CD4-positive, alpha-beta T cell (primary cell): Measurements from ENCODE around the gene RAD51B. TPM values are rescaled to one million over a fixed set of nuclear protein-coding genes. Genes with fewer than 3 reads are reported as not detected.
A peak's percentile ranks its signal among the peaks of the same experiment; 100 is the strongest.

Experiments used
- ATAC-seq: fragments of 200-7000 bp; cut with Tn5 transposase; one replicate; pipeline ENCODE4 v1.10.0; 2022; ENCODE audit warnings: mild to moderate bottlenecking; ENCODE audit not compliant: poor library complexity
- CTCF ChIA-PET: fragments of 350-600 bp; sonication (Branson Sonifier 250); formaldehyde crosslinking; loops from one replicate; lab custom pipeline; 2021; ENCODE audit warnings: antibody characterized with exemption, inconsistent platforms; lab: Charles Lee
- POLR2A ChIA-PET: fragments of 350-600 bp; sonication (Branson Sonifier 250); formaldehyde crosslinking; loops from one replicate; lab custom pipeline; 2021; ENCODE audit warnings: antibody characterized with exemption, inconsistent platforms; lab: Charles Lee
- DNase-seq, 14 experiments: peaks; one replicate each; pipeline ENCODE4 v3.0.0-alpha.2; 2013 to 2020; ENCODE audit warnings: mixed read lengths in 2 of 14
- H3K27ac ChIP-seq, 2 donors: one replicate each; pipeline versions ENCODE4 v1.5.1 to v1.7.0; 2013; ENCODE audit warnings: low read length in 2 of 2, low read depth in 1 of 2, mild to moderate bottlenecking in 1 of 2
- H3K27me3 ChIP-seq, 2 experiments: 1 replicate in 1 of 2; 2 replicates in 1 of 2; pipeline versions ENCODE4 v1.6.1 to v1.7.0; 2013; ENCODE audit warnings: low read length in 2 of 2, control low read depth in 1 of 2, mild to moderate bottlenecking in 1 of 2, moderate library complexity in 1 of 2; ENCODE audit not compliant: insufficient read depth in 2 of 2, control insufficient read depth in 1 of 2
- H3K36me3 ChIP-seq: one replicate; pipeline ENCODE4 v1.6.1; 2013; ENCODE audit warnings: low read length, control low read depth; ENCODE audit not compliant: insufficient read depth
- H3K4me1 ChIP-seq: one replicate; pipeline ENCODE4 v1.6.1; 2013; ENCODE audit warnings: low read length, control low read depth; ENCODE audit not compliant: insufficient read depth
- H3K4me3 ChIP-seq: one replicate; pipeline ENCODE4 v1.5.1; 2013; ENCODE audit warnings: mild to moderate bottlenecking, low read length, moderate library complexity
- H3K9me3 ChIP-seq, 2 experiments: 1 replicate in 1 of 2; 2 replicates in 1 of 2; pipeline versions ENCODE4 v1.6.1 to v1.7.0; 2013; ENCODE audit warnings: low read length in 2 of 2, mild to moderate bottlenecking in 2 of 2, control low read depth in 1 of 2, moderate library complexity in 1 of 2; ENCODE audit not compliant: control insufficient read depth in 1 of 2, insufficient read depth in 1 of 2
- H3K27ac Mint-ChIP-seq: one replicate; pipeline ENCODE4 v1.8.0; 2020; ENCODE audit warnings: mixed read lengths
- H3K27me3 Mint-ChIP-seq: one replicate; pipeline ENCODE4 v1.8.0; 2021; ENCODE audit warnings: mixed read lengths
- H3K36me3 Mint-ChIP-seq: one replicate; pipeline ENCODE4 v1.8.0; 2021; ENCODE audit warnings: low read depth, mixed read lengths
- H3K4me1 Mint-ChIP-seq: one replicate; pipeline ENCODE4 v1.8.0; 2021; ENCODE audit warnings: low read depth, mixed read lengths
- H3K4me3 Mint-ChIP-seq: one replicate; pipeline ENCODE4 v1.8.0; 2020; ENCODE audit warnings: mild to moderate bottlenecking, mixed read lengths
- H3K9me3 Mint-ChIP-seq: one replicate; pipeline ENCODE4 v1.8.0; 2020; ENCODE audit warnings: mixed read lengths
- intact Hi-C, 2 experiments: fragments of 100-400 bp; cut with DNase I in 1 of 2; cut with micrococcal nuclease in 1 of 2; formaldehyde crosslinking; loops; one replicate each; pipeline versions ENCODE4 v1.15.1 to v1.9.0; 2023 to 2025; cut with DNase I, micrococcal nuclease
- total RNA-seq, 174 experiments: library from RNA in 2 of 174; stranded (reverse) in 2 of 174; gene quantifications; one replicate each; pipeline ENCODE4 v1.2.3 and lab custom pipeline; 2021 to 2026
- TF ChIP-seq, protein P1 (sequence below): fragments of 200-600 bp; IDR thresholded peaks from one replicate; pipeline ENCODE4 v1.8.0; 2022; ENCODE audit warnings: antibody characterized with exemption, mild to moderate bottlenecking

Gene RAD51B
- total RNA-seq, 2 experiments from 2014 or later = 18.4 to 20.0 TPM

DNA sequence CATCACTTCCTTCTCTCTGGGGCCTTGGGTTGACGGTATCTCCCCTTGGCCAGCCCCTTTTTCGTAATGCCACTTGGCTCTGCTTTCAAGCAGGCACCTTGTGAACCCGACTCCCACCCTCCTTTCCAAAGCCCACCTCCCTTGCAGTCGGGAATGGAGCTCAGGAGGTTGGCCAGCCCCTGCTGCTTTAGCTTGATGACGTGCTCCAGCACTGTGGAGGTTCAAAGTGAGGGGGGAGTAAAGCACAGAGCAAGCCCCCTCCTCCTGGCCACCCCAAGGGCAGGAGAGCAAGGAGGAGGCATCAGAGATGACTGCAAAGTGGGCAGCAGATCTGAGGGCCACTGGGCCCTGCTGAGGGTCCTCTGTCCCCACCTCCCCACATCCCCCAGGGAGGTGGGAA, 869.9 kb downstream of the RAD51B start:
- Histone ChIP-seq H3K4me3 (no peak overlapping the region), H3K36me3 (no peaks in the 10 kb centered on the region), H3K27me3 (no peaks in the 10 kb centered on the region), H3K9me3 (no peaks in the 10 kb centered on the region), H3K4me1 (peaks cover 22% of the 10 kb centered on the region), H3K27ac (no peak overlapping the region)
- ATAC-seq = no peak
- Mint-ChIP-seq H3K27me3 (no peaks in the 10 kb centered on the region), H3K4me3 (no peak overlapping the region), H3K27ac (peak overlapping the region; percentile 28), H3K36me3 (no peaks in the 10 kb centered on the region), H3K4me1 (peaks cover 41% of the 10 kb centered on the region), H3K9me3 (no peaks in the 10 kb centered on the region)
- TF ChIP-seq, protein P1, sequence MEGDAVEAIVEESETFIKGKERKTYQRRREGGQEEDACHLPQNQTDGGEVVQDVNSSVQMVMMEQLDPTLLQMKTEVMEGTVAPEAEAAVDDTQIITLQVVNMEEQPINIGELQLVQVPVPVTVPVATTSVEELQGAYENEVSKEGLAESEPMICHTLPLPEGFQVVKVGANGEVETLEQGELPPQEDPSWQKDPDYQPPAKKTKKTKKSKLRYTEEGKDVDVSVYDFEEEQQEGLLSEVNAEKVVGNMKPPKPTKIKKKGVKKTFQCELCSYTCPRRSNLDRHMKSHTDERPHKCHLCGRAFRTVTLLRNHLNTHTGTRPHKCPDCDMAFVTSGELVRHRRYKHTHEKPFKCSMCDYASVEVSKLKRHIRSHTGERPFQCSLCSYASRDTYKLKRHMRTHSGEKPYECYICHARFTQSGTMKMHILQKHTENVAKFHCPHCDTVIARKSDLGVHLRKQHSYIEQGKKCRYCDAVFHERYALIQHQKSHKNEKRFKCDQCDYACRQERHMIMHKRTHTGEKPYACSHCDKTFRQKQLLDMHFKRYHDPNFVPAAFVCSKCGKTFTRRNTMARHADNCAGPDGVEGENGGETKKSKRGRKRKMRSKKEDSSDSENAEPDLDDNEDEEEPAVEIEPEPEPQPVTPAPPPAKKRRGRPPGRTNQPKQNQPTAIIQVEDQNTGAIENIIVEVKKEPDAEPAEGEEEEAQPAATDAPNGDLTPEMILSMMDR = no peak
- ChIA-PET CTCF (no interaction called here), POLR2A (no interaction called here)
- intact Hi-C loops = loop anchor here (5.0 to 10.0 kb wide), 4 partner anchors 65 to 425 kb away; no protein-coding TSS in a partner anchor
- no peak for DNase-seq

DNA sequence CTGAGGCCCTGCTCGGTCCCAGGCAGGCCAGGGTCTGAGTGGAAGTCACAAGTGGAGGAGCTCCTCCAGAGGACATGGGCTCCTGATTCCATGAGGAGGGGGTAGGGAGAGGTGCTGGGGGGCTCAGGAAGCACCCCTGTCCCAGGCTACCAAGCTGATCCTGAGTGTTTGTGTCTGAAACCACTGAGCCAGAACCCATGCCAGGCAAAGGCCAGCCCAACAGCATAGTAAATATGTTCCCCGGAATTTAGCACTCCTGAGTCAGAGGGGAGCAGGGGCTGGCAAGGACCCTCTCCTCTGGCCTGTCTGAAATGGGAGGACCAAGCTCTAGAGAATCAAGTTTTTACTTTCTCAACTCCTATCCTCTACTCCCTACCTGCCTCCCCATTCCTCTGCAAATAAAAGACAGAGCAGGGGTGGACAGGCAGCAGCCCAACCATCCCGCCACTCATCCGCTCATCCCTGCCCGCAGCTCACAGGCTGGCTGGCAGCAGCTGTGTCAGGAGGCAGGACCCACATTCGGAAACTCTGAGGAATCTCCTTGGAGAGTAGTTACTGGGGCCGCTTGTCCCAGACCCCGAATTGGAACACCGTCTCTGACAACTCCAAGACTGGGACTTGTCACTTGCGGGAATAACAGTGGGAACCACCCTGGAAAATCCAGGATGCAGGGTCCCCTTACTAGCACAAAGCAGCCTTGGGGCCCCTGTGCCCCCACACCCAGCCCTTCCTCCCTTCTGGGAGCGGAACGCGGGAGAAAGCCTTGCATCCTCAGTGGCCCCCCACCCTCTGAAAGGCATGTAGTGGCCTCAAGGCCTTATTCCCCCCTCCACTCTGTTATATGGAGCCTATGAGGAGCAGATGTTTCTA, 870.7 kb downstream of the RAD51B start:
- intact Hi-C loops = no loop called here
- DNase-seq (no peak), ATAC-seq (no peak)
- peaks cover 35% of the 10 kb centered on the region for H3K4me1 Mint-ChIP-seq
- no peak overlapping the region for H3K27ac Mint-ChIP-seq
- H3K27me3 ChIP-seq = no peaks in the 10 kb centered on the region
- TF ChIP-seq, protein P1 = no peak
- H3K9me3 ChIP-seq = no peaks in the 10 kb centered on the region
- no peak overlapping the region for H3K4me3 Mint-ChIP-seq
- H3K27ac ChIP-seq = no peak overlapping the region
- H3K9me3 Mint-ChIP-seq = no peaks in the 10 kb centered on the region
- H3K27me3 Mint-ChIP-seq = no peaks in the 10 kb centered on the region
- peaks cover 22% of the 10 kb centered on the region for H3K4me1 ChIP-seq
- H3K4me3 ChIP-seq = no peak overlapping the region
- no peaks in the 10 kb centered on the region for H3K36me3 Mint-ChIP-seq
- ChIA-PET CTCF (no interaction called here), POLR2A (no interaction called here)
- no peaks in the 10 kb centered on the region for H3K36me3 ChIP-seq

DNA sequence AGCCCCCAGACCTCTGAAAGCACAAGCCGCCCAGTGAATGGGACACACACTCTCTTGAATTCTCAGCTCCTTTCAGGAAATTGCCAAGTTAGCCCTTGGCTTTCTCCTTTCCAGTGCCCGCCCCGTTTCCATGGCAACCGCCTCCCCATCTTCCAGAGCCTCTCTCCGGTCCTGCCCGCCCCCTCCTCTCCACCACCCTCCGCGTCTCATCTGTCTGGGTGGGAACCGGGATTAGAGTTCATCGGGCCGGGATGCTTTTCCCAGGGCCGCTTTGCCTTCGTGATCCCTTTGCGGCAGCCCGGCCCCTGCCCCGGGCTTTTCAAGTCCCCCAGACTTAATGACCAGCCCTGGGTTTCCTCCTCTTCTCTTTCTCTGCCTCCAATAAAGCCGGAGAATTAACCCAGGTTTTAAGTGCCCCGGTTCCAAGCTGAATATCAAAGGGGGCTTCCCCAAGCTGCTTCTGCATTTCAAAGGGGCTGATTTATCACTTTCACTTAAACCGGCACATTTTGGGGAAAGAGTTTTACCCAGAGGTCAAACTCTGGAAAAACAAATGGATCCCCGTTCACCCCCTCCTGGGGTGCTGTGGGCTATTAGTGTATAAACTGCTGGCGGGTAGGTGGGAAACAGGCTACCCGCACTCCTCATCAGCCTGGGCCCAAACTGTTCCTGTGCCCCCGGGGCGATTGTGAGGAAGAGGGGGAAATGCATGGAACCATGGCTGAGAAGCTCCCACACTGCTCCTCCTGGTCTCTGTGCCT, 871.6 kb downstream of the RAD51B start:
- CTCF ChIA-PET = no interaction called here
- DNase-seq (no peak), ATAC-seq (no peak)
- TF ChIP-seq, protein P1 = no peak
- Histone ChIP-seq H3K9me3 (no peaks in the 10 kb centered on the region), H3K4me1 (peaks cover 18% of the 10 kb centered on the region), H3K36me3 (no peaks in the 10 kb centered on the region), H3K27ac (no peak overlapping the region), H3K4me3 (no peak overlapping the region), H3K27me3 (no peaks in the 10 kb centered on the region)
- Mint-ChIP-seq H3K4me3 (no peak overlapping the region), H3K27ac (no peak overlapping the region), H3K27me3 (no peaks in the 10 kb centered on the region), H3K9me3 (no peaks in the 10 kb centered on the region), H3K4me1 (peaks cover 29% of the 10 kb centered on the region), H3K36me3 (no peaks in the 10 kb centered on the region)
- POLR2A ChIA-PET = interaction anchor here (1.2 kb wide), 2 partner anchors 8 to 184 kb away, joined by 3 read pairs; no protein-coding TSS in a partner anchor
- intact Hi-C loops = no loop called here
